ENCODE measurements around the gene TMEM169.

- peak; percentile 62 for TF ChIP-seq POLR2AphosphoS5 (IDR thresholded peaks at IDR 0.05; ENCODE audit: low read depth, low read length)
- no peak for TF ChIP-seq POLR2A (IDR thresholded peaks at IDR 0.05; ENCODE audit: low read depth, low read length)
- no peak for TF ChIP-seq TAF1 (IDR thresholded peaks at IDR 0.05; ENCODE audit: borderline replicate concordance, low read depth, low read length)
Observed at GRCh38 chr2:216144857-216145256, 63.1 kb downstream of the TMEM169 start.
